ENCODE results near the gene MCM7. TPM values are rescaled to one million over a fixed set of nuclear protein-coding genes. Genes with fewer than 3 reads are reported as not detected.

Gene MCM7
- total RNA-seq, 4 donors from 2014 or later: 30.3 to 72.6 (median 38.7) TPM

GRCh38 chr7:100085515-100085914 lies 15.7 kb downstream of the MCM7 start:
- intact Hi-C loops (cut with DNase I; ENCODE audit: low total_unique reads): loop anchor here (5.0 kb wide), 1 partner anchor 42 kb away; the partner anchor contains the start of gene MBLAC1
- WGBS, 2 donors (ENCODE audit: low coverage in 1 of 2): 60 to 64% methylated on average over 3 of the region's 3 CpGs

GRCh38 chr7:100082978-100083377 lies 18.2 kb downstream of the MCM7 start:
- WGBS, 2 donors (ENCODE audit: low coverage in 1 of 2): 72% methylated on average over 4 of the region's 4 CpGs; no CpG with 5 or more reads in 1 of the 2 donors

More at GRCh38 chr7:100085515-100085914, 15.7 kb downstream of the MCM7 start:
- Histone ChIP-seq H3K4me1 (peaks cover 18 to 38% (median 36%) of the 10 kb centered on the region in 4 donors), H3K4me3 (no peak overlapping the region), H3K27ac (peak overlapping the region; percentile 89 to 93 (median 92)), H3K9me3 (no peaks in the 10 kb centered on the region), H3K36me3 (no peaks in the 10 kb centered on the region), H3K27me3 (no peaks in the 10 kb centered on the region)
- TF ChIP-seq POLR2A (IDR thresholded peaks at IDR 0.05) (no peak), EP300 (IDR thresholded peaks at IDR 0.05; ENCODE audit: low read depth) (no peak), POLR2AphosphoS5 (IDR thresholded peaks at IDR 0.05) (no peak)
- TF ChIP-seq, protein P1, sequence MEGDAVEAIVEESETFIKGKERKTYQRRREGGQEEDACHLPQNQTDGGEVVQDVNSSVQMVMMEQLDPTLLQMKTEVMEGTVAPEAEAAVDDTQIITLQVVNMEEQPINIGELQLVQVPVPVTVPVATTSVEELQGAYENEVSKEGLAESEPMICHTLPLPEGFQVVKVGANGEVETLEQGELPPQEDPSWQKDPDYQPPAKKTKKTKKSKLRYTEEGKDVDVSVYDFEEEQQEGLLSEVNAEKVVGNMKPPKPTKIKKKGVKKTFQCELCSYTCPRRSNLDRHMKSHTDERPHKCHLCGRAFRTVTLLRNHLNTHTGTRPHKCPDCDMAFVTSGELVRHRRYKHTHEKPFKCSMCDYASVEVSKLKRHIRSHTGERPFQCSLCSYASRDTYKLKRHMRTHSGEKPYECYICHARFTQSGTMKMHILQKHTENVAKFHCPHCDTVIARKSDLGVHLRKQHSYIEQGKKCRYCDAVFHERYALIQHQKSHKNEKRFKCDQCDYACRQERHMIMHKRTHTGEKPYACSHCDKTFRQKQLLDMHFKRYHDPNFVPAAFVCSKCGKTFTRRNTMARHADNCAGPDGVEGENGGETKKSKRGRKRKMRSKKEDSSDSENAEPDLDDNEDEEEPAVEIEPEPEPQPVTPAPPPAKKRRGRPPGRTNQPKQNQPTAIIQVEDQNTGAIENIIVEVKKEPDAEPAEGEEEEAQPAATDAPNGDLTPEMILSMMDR (IDR thresholded peaks at IDR 0.05): no peak
- no peak for DNase-seq
- in situ Hi-C loops (cut with MboI; ENCODE audit: low pct_ligation_motif_present in 1 of 4, low pct_unique_long_range_greater_than_20kb in 1 of 4, low sequenced_read_pairs in 3 of 4): no loop called here

DNA sequence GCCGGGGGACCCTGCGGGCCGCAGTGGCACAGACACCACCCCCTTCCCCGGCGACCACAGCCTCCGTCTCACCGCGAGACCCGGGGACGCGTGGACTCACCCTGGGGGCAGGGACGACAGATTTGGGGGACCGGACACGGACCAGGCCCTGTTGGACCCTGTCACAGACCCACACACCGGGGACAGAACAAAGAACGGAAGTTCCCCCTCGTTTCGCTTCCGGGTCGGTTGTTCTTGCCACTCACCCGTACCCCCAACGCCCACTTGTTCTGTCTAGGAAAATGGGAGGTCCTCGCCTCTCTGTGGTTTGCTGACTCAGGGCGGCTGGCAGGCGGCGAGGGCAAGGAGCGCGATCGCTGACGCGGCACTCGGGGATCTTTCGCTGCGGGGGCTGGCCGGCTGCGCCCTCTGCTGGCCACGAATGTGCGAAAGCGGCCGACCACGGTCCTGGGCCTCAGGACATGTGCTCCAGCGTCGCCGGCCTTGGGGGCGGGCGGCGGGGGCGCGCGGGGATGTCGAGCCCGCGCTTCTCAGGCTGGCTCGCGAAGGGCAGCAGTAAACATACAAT lies 19.6 kb downstream of the MCM7 start, which contains the start of gene ZNF3:
Gene ZNF3, minus strand, starts transcription at position 189 of the 568 bp plus-strand sequence. CDS start 4,366 bp downstream, outside the sequence.
- peaks cover 0 to 9% (median 2%) of the 10 kb centered on the region in 4 donors for H3K36me3 ChIP-seq
- intact Hi-C loops (cut with DNase I; ENCODE audit: low total_unique reads): no loop called here
- H3K9me3 ChIP-seq: no peaks in the 10 kb centered on the region
- H3K4me3 ChIP-seq: peak within 1 kb of the TSS; percentile 93 to 99 (median 95)
- H3K27ac ChIP-seq: peak within 1 kb of the TSS; percentile 94 to 97 (median 96)
- in situ Hi-C loops (cut with MboI; ENCODE audit: low pct_ligation_motif_present in 1 of 4, low pct_unique_long_range_greater_than_20kb in 1 of 4, low sequenced_read_pairs in 3 of 4): no loop called here
- WGBS, 2 donors (ENCODE audit: low coverage in 1 of 2): 0% methylated on average over 53 of the region's 55 CpGs; no CpG with 5 or more reads in 1 of the 2 donors
- H3K4me1 ChIP-seq: peaks cover 19 to 54% (median 53%) of the 10 kb centered on the region in 4 donors
- no peaks in the 10 kb centered on the region for H3K27me3 ChIP-seq
- TF ChIP-seq, protein P1 (IDR thresholded peaks at IDR 0.05): peak; percentile 87 to 98 (median 95)
- TF ChIP-seq POLR2AphosphoS5 (IDR thresholded peaks at IDR 0.05): peak; percentile 69 to 91 (median 88)
- TF ChIP-seq EP300 (IDR thresholded peaks at IDR 0.05; ENCODE audit: low read depth): no peak
- peak; percentile 87 for TF ChIP-seq POLR2A (IDR thresholded peaks at IDR 0.05)
- peak; percentile 98 for DNase-seq

More at GRCh38 chr7:100082978-100083377, 18.2 kb downstream of the MCM7 start:
- in situ Hi-C loops (cut with MboI; ENCODE audit: low pct_ligation_motif_present in 1 of 4, low pct_unique_long_range_greater_than_20kb in 1 of 4, low sequenced_read_pairs in 3 of 4): no loop called here
- intact Hi-C loops (cut with DNase I; ENCODE audit: low total_unique reads): no loop called here
- no peaks in the 10 kb centered on the region for H3K9me3 ChIP-seq
- no peaks in the 10 kb centered on the region for H3K27me3 ChIP-seq
- H3K27ac ChIP-seq: peak overlapping the region; percentile 94 to 97 (median 96)
- TF ChIP-seq POLR2A (IDR thresholded peaks at IDR 0.05): no peak
- TF ChIP-seq EP300 (IDR thresholded peaks at IDR 0.05; ENCODE audit: low read depth): no peak
- TF ChIP-seq POLR2AphosphoS5 (IDR thresholded peaks at IDR 0.05): no peak
- TF ChIP-seq, protein P1 (IDR thresholded peaks at IDR 0.05): no peak
- H3K4me1 ChIP-seq: peaks cover 23 to 47% (median 45%) of the 10 kb centered on the region in 4 donors
- no peak overlapping the region for H3K4me3 ChIP-seq
- no peaks in the 10 kb centered on the region for H3K36me3 ChIP-seq
- no peak for DNase-seq

DNA sequence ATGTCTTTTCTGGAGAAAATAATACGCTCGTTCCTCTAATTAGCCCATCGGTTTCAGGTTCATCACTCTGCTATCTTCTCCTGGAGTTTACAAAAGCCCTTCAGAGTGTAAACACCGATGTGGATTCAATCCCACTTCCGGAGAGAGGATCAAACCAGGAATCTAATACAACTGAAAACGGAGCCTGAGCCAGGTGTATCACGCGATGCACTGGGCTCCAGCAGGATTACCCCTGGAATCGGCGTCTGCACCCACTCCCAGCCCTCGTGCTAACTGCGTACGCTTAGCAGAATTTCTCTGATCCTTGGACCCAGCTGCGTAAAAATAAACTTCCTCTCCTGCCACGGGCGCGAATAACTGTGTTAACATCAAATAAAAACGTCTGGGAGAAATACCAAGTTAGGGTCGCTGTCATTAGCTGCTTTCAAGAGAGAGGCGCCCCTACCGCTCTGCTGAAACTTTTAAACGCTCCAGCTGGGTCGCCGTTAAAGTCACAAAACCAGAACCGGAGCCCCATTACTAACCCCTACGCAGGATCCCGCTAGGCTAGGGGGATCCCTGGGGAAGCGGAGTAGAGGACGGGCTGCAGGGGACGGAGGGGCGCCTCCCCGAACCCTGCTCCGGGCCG lies 20.2 kb downstream of the MCM7 start:
- Histone ChIP-seq H3K4me3 (peak overlapping the region; percentile 93 to 99 (median 95)), H3K4me1 (peaks cover 19 to 55% (median 53%) of the 10 kb centered on the region in 4 donors), H3K27me3 (no peaks in the 10 kb centered on the region), H3K9me3 (no peaks in the 10 kb centered on the region), H3K27ac (peak overlapping the region; percentile 94 to 97 (median 96)), H3K36me3 (peaks cover 0 to 15% (median 5%) of the 10 kb centered on the region in 4 donors)
- WGBS, 2 donors (ENCODE audit: low coverage in 1 of 2): 1 to 8% methylated on average over 3 to 34 of the region's 34 CpGs
- TF ChIP-seq POLR2A (IDR thresholded peaks at IDR 0.05) (no peak), EP300 (IDR thresholded peaks at IDR 0.05; ENCODE audit: low read depth) (no peak), POLR2AphosphoS5 (IDR thresholded peaks at IDR 0.05) (no peak)
- TF ChIP-seq, protein P1 (IDR thresholded peaks at IDR 0.05): no peak
- DNase-seq: no peak
- in situ Hi-C loops (cut with MboI; ENCODE audit: low pct_ligation_motif_present in 1 of 4, low pct_unique_long_range_greater_than_20kb in 1 of 4, low sequenced_read_pairs in 3 of 4): no loop called here
- intact Hi-C loops (cut with DNase I; ENCODE audit: low total_unique reads): no loop called here
